Peyer's patch (tissue), 4 donors: ENCODE data around the gene DISP3. TPM values are rescaled to one million over a fixed set of nuclear protein-coding genes. Genes with fewer than 3 reads are reported as not detected.

Source experiments
- DNase-seq, 3 donors: peaks; one replicate each; pipeline ENCODE4 v3.0.0-alpha.2; 2017 to 2019
- H3K27ac ChIP-seq, 4 donors: fragments of 200-600 bp; sonication (generic); one replicate each; pipeline ENCODE4 v1.5.1; 2016 to 2019
- H3K27me3 ChIP-seq, 2 donors: fragments of 200-600 bp; sonication (generic); one replicate each; pipeline ENCODE4 v1.5.1; 2019
- H3K36me3 ChIP-seq, 3 donors: fragments of 200-600 bp; sonication (generic); one replicate each; pipeline ENCODE4 v1.5.1; 2016 to 2019
- H3K4me1 ChIP-seq, 4 donors: fragments of 200-600 bp; sonication (generic); one replicate each; pipeline ENCODE4 v1.5.1; 2016 to 2019
- H3K4me3 ChIP-seq, 4 donors: fragments of 200-600 bp; sonication (generic); 1 replicate in 3 of 4; 2 replicates in 1 of 4; pipeline ENCODE4 v1.5.1; 2016 to 2019; ENCODE audit warnings: mild to moderate bottlenecking in 1 of 4
- H3K9me3 ChIP-seq, 4 donors: fragments of 200-600 bp; sonication (generic); one replicate each; pipeline ENCODE4 v1.5.1; 2016 to 2019; ENCODE audit warnings: mild to moderate bottlenecking in 1 of 4
- POLR2A ChIP-seq, 2 donors: fragments of 450-650 bp; IDR thresholded peaks; one replicate each; pipeline ENCODE4 v1.5.1; 2017; ENCODE audit warnings: antibody characterized with exemption in 2 of 2, mild to moderate bottlenecking in 2 of 2, moderate library complexity in 2 of 2
- total RNA-seq, 4 donors: library from RNA; depleted of rRNA; stranded (reverse); fragments of >200 nt; gene quantifications; one replicate each; pipeline ENCODE4 v1.1.0, GENCODE V29; 2016
- TF ChIP-seq, protein P1 (sequence below), 6 experiments: fragments of 450-650 bp in 4 of 6; fragments of 200-600 bp in 2 of 6; sonication (generic) in 1 of 6; IDR thresholded peaks; one replicate each; pipeline ENCODE4 v1.5.1; 2017 to 2019; ENCODE audit warnings: antibody characterized with exemption in 6 of 6, mild to moderate bottlenecking in 3 of 6, moderate library complexity in 1 of 6

Gene DISP3
- total RNA-seq, 4 donors from 2014 or later: 0.54 to 2.4 (median 1.8) TPM; not detected in 1

DNA sequence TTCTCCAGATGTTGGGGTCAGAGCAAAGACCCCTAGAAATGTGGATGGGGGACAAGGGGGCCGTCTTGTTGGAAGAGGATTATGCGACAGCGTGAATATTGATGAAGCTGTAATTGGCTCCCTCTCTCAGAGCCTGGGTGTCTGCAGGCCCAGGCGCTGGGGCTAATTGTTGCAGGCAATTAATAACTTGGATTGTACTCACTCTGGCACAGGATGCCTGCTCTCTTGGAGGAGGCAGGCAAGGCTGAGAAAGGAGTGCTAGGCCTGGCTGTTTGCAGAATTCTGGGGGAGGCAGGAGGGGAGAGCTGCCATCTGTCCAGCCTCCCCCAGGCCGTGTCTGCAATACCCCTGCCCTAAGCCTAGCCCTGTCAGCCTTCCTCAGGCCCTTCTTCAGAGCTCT is 4.1 kb upstream of the DISP3 start:
- Histone ChIP-seq H3K4me3 (no peak overlapping the region), H3K27me3 (peaks cover 0 to 16% of the 10 kb centered on the region in 2 donors), H3K9me3 (no peaks in the 10 kb centered on the region), H3K36me3 (no peaks in the 10 kb centered on the region), H3K27ac (no peak overlapping the region), H3K4me1 (peaks cover 0 to 15% (median 5%) of the 10 kb centered on the region in 4 donors)
- DNase-seq: no peak
- TF ChIP-seq, protein P1, sequence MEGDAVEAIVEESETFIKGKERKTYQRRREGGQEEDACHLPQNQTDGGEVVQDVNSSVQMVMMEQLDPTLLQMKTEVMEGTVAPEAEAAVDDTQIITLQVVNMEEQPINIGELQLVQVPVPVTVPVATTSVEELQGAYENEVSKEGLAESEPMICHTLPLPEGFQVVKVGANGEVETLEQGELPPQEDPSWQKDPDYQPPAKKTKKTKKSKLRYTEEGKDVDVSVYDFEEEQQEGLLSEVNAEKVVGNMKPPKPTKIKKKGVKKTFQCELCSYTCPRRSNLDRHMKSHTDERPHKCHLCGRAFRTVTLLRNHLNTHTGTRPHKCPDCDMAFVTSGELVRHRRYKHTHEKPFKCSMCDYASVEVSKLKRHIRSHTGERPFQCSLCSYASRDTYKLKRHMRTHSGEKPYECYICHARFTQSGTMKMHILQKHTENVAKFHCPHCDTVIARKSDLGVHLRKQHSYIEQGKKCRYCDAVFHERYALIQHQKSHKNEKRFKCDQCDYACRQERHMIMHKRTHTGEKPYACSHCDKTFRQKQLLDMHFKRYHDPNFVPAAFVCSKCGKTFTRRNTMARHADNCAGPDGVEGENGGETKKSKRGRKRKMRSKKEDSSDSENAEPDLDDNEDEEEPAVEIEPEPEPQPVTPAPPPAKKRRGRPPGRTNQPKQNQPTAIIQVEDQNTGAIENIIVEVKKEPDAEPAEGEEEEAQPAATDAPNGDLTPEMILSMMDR (IDR thresholded peaks at IDR 0.05): no peak
- TF ChIP-seq POLR2A (IDR thresholded peaks at IDR 0.05): no peak

DNA sequence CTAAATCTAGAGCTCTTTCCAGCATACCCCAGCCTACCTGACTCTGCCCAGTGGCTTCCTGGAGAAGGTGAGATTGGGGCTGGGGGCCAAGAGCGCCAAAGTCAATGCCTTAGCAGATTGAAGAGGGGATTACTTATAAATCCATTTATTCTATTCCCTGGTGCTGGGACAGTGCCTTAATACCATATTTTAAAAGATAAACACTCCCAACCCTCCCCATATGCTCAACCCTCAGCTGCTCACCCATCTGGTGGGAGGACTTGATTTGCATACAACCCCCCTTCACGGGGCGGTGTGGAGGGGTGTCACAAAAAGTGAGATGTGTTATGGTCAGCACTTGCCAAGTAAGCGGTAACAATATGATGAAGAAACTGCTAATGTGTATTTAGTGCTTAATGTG is 3.2 kb upstream of the DISP3 start:
- Histone ChIP-seq H3K9me3 (no peaks in the 10 kb centered on the region), H3K27me3 (peaks cover 0 to 17% of the 10 kb centered on the region in 2 donors), H3K27ac (no peak overlapping the region), H3K4me1 (peaks cover 0 to 18% (median 7%) of the 10 kb centered on the region in 4 donors), H3K4me3 (no peak overlapping the region), H3K36me3 (no peaks in the 10 kb centered on the region)
- DNase-seq: no peak
- TF ChIP-seq, protein P1 (IDR thresholded peaks at IDR 0.05): no peak
- no peak for TF ChIP-seq POLR2A (IDR thresholded peaks at IDR 0.05)

DNA sequence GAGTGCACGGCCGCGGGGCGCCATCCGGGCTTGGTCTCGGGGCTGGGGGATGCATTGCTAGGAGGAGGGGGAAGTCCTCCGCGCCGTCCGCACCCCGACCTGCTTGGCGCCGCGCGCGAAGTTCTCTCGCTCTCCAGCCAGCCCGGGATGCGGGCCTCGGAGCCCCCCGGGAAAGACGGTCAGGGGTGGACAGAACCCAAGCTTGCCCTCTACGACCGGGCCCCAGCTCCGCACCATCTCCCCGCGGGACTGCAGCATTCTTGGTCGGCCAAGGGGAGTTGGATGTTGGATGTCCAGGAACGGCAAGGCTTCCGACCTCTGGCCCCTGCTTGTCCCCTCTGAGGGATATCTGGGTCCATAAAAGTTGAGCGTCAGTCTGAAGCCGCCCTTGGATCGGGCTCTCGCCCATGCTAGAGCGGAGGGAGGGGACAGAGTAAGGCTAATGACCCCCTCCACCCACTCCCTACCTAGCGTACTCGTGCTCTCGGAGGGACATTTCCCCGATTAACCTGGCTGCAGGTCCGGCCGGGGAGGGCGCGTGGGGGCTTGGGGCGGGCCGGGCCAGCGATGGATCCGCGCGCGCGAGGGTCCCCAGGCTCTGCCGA is 522 bp downstream of the DISP3 start:
- Histone ChIP-seq H3K27me3 (peaks cover 0 to 17% of the 10 kb centered on the region in 2 donors), H3K36me3 (no peaks in the 10 kb centered on the region), H3K4me3 (peak overlapping the region; percentile 37 to 65 (median 54)), H3K27ac (peak overlapping the region in 1 of 4 donors; percentile 46), H3K9me3 (no peaks in the 10 kb centered on the region), H3K4me1 (peaks cover 0 to 18% (median 7%) of the 10 kb centered on the region in 4 donors)
- no peak for TF ChIP-seq POLR2A (IDR thresholded peaks at IDR 0.05)
- TF ChIP-seq, protein P1 (IDR thresholded peaks at IDR 0.05): no peak
- DNase-seq: no peak

DNA sequence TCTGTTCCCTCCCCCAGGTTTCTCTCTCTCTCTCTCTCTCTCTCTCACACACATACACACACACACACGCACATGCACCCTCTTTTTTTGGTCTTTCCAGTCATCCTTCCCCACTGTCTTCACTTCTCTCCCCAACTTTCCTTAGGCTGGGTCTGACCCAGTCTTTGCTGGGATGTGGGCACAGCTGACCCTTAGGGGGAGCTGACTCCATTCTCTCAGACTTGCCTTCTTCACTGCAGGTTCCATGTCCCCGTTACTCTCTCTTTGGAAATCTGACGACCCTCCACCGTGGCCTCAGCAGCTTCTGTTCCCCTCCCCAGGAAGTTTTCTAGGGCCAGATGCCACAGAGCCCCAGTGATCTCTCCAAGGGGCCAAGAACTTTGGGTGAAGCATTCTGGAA is 2.1 kb downstream of the DISP3 start:
- TF ChIP-seq POLR2A (IDR thresholded peaks at IDR 0.05): no peak
- TF ChIP-seq, protein P1 (IDR thresholded peaks at IDR 0.05): no peak
- Histone ChIP-seq H3K27me3 (peaks cover 0 to 17% of the 10 kb centered on the region in 2 donors), H3K36me3 (no peaks in the 10 kb centered on the region), H3K27ac (no peak overlapping the region), H3K9me3 (no peaks in the 10 kb centered on the region), H3K4me1 (peaks cover 0 to 18% (median 7%) of the 10 kb centered on the region in 4 donors), H3K4me3 (no peak overlapping the region)
- DNase-seq: no peak

DNA sequence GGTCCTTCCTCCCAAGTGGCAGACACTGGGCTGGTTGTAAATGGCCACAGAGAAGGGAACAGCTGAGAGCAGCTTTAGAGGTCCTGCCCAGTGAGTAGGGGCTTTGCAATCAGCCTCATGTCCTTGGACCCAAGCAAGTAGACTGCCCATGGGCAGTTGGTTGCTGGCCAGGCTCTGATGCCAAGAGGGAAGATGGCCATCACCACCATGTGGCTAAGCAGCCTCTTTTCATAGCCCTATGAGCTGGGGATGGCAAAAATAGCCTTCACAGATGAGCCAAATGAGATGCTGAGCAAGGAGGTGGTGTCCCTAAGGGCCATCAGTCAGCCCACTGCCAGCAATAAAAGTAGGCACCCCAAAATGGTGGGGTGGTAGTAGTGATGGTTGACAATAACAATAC is 3.2 kb downstream of the DISP3 start:
- Histone ChIP-seq H3K36me3 (no peaks in the 10 kb centered on the region), H3K27me3 (peaks cover 0 to 17% of the 10 kb centered on the region in 2 donors), H3K4me1 (peaks cover 0 to 18% (median 7%) of the 10 kb centered on the region in 4 donors), H3K4me3 (no peak overlapping the region), H3K27ac (no peak overlapping the region), H3K9me3 (no peaks in the 10 kb centered on the region)
- DNase-seq: no peak
- TF ChIP-seq POLR2A (IDR thresholded peaks at IDR 0.05): no peak
- TF ChIP-seq, protein P1 (IDR thresholded peaks at IDR 0.05): no peak
